NK-92 treated with Interleukin-12 subunit alpha and Interleukin-12 subunit beta, amount 100 ng/mL, for 24 hours (cell line): Measurements from ENCODE around the gene CLEC16A.

Experiments
- DNase-seq: peaks from one replicate; lab custom pipeline; 2025; lab: John Stamatoyannopoulos, UW

Gene CLEC16A

GRCh38 chr16:10968498-10968897 is 24.1 kb downstream of the CLEC16A start:
- DNase-seq, result no peak

GRCh38 chr16:10969615-10970014 is 25.3 kb downstream of the CLEC16A start:
- DNase-seq, result no peak

GRCh38 chr16:10970065-10970464 is 25.7 kb downstream of the CLEC16A start:
- DNase-seq, result no peak

- DNase-seq, result no peak
These were observed 27.2 kb downstream of the CLEC16A start for GRCh38 chr16:10971560-10971961.

GRCh38 chr16:10972108-10972818 is 27.9 kb downstream of the CLEC16A start:
- no peak for DNase-seq

GRCh38 chr16:10972819-10973464 is 28.6 kb downstream of the CLEC16A start:
- no peak for DNase-seq

GRCh38 chr16:10976634-10977033 is 32.3 kb downstream of the CLEC16A start:
- no peak for DNase-seq

- no peak for DNase-seq
These were observed 33.8 kb downstream of the CLEC16A start for GRCh38 chr16:10978124-10978523.

GRCh38 chr16:10978871-10979446 is 34.6 kb downstream of the CLEC16A start:
- DNase-seq, result no peak

- DNase-seq, result no peak
These were observed 35.6 kb downstream of the CLEC16A start for GRCh38 chr16:10979717-10980601.

- no peak for DNase-seq
These were observed 36.4 kb downstream of the CLEC16A start for GRCh38 chr16:10980813-10981212.

- no peak for DNase-seq
These were observed 37.4 kb downstream of the CLEC16A start for GRCh38 chr16:10981697-10982216.

GRCh38 chr16:10982465-10983150 is 38.2 kb downstream of the CLEC16A start:
- DNase-seq, result no peak

- DNase-seq, result no peak
These were observed 38.8 kb downstream of the CLEC16A start for GRCh38 chr16:10983159-10983558.

- DNase-seq, result no peak
These were observed 40.1 kb downstream of the CLEC16A start for GRCh38 chr16:10984509-10984908.

- no peak for DNase-seq
These were observed 43.2 kb downstream of the CLEC16A start for GRCh38 chr16:10987361-10988163.

- DNase-seq, result no peak
These were observed 43.9 kb downstream of the CLEC16A start for GRCh38 chr16:10988164-10988803.

GRCh38 chr16:10988879-10989278 is 44.5 kb downstream of the CLEC16A start:
- DNase-seq, result no peak

- DNase-seq, result no peak
These were observed 45.2 kb downstream of the CLEC16A start for GRCh38 chr16:10989559-10989958.

GRCh38 chr16:10990378-10990777 is 46.0 kb downstream of the CLEC16A start:
- no peak for DNase-seq
